Right atrium auricular region (tissue), 2 donors: ENCODE measurements around the gene FNDC3A. TPM values are rescaled to one million over a fixed set of nuclear protein-coding genes. Genes with fewer than 3 reads are reported as not detected.
"Not testable (repeated sequence)": the region's sequence is repeated elsewhere in the genome, so short reads cannot be mapped to it uniquely, and the experiment has no call there.

Experiments
- DNase-seq: peaks from one replicate; pipeline ENCODE4 v3.0.0-alpha.2; 2019; ENCODE audit warnings: low spot score
- H3K27ac ChIP-seq, 2 donors: fragments of 200-600 bp; sonication (generic); 1 replicate in 1 of 2; 2 replicates in 1 of 2; pipeline ENCODE4 v1.5.1; 2016 to 2019
- H3K27me3 ChIP-seq, 2 donors: fragments of 200-600 bp; sonication (generic); one replicate each; pipeline versions ENCODE4 v1.5.1 to v1.6.0; 2017 to 2019
- H3K36me3 ChIP-seq: fragments of 200-600 bp; sonication (generic); one replicate; pipeline ENCODE4 v1.5.1; 2016
- H3K4me1 ChIP-seq, 2 donors: fragments of 200-600 bp; sonication (generic); one replicate each; pipeline versions ENCODE4 v1.5.1 to v1.6.0; 2017 to 2019
- H3K4me3 ChIP-seq, 2 donors: fragments of 200-600 bp; sonication (generic); 1 replicate in 1 of 2; 2 replicates in 1 of 2; pipeline ENCODE4 v1.5.1; 2017 to 2019; ENCODE audit warnings: mild to moderate bottlenecking in 1 of 2, moderate library complexity in 1 of 2
- H3K9me3 ChIP-seq, 2 donors: fragments of 200-600 bp; sonication (generic); one replicate each; pipeline ENCODE4 v1.5.1; 2019
- CTCF ChIP-seq, 2 donors: fragments of 200-600 bp; sonication (generic); IDR thresholded peaks; one replicate each; pipeline ENCODE4 v1.5.1; 2019; ENCODE audit warnings: antibody characterized with exemption in 2 of 2
- total RNA-seq, 2 donors: library from RNA; depleted of rRNA; stranded (reverse); fragments of >200 nt; gene quantifications; one replicate each; pipeline ENCODE4 v1.1.0, GENCODE V29; 2016

Gene FNDC3A
- total RNA-seq, 2 donors from 2014 or later, result 22.7 to 29.4 TPM

DNA sequence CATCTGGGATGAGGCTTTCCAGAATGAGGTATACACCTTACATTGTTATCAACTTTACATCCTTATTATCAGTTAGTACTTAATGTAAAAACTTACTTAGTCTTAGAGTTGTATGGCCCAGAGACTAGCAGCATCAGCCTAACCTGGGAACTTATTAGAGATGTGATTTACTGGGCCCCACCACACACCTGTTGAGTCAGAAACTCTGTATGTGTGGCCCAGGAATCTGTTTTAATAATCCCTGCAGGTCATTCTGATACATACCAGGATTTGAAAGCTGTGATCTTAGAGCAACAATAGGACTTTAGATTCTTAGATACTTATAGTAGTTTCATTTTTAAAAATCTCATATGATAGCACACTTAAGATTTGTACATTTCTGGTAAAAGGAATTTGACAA lies 17.4 kb downstream of the FNDC3A start:
- no peaks in the 10 kb centered on the region for H3K4me1 ChIP-seq
- no peaks in the 10 kb centered on the region for H3K27me3 ChIP-seq
- peaks cover 0 to 7% of the 10 kb centered on the region in 2 donors for H3K9me3 ChIP-seq
- DNase-seq, result no peak
- no peak overlapping the region for H3K27ac ChIP-seq
- H3K36me3 ChIP-seq, result no peaks in the 10 kb centered on the region
- H3K4me3 ChIP-seq, result no peak overlapping the region
- TF ChIP-seq CTCF (IDR thresholded peaks at IDR 0.05), result no peak

DNA sequence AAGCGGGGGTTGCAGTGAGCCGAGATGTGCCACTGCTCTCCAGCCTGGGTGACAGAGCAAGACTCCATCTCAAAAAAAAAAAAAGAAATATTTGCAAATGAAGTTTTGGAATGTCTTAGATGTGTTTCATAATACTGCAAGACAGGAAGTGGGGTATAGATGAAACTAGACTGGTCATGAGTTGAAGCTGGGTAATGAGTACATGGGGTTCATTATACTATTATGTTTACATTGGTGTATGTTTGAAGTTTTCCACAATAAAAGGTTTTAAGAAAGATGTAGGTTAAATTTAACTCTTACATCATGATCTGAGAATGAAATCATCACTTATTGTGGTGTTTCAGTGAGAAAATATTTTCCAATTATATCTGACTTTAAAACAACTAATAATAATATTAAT lies 19.0 kb downstream of the FNDC3A start:
- Histone ChIP-seq H3K4me3 (no peak overlapping the region), H3K27me3 (no peaks in the 10 kb centered on the region), H3K9me3 (peaks cover 0 to 9% of the 10 kb centered on the region in 2 donors), H3K36me3 (no peaks in the 10 kb centered on the region), H3K27ac (no peak overlapping the region), H3K4me1 (no peaks in the 10 kb centered on the region)
- no peak for TF ChIP-seq CTCF (IDR thresholded peaks at IDR 0.05)
- no peak for DNase-seq

DNA sequence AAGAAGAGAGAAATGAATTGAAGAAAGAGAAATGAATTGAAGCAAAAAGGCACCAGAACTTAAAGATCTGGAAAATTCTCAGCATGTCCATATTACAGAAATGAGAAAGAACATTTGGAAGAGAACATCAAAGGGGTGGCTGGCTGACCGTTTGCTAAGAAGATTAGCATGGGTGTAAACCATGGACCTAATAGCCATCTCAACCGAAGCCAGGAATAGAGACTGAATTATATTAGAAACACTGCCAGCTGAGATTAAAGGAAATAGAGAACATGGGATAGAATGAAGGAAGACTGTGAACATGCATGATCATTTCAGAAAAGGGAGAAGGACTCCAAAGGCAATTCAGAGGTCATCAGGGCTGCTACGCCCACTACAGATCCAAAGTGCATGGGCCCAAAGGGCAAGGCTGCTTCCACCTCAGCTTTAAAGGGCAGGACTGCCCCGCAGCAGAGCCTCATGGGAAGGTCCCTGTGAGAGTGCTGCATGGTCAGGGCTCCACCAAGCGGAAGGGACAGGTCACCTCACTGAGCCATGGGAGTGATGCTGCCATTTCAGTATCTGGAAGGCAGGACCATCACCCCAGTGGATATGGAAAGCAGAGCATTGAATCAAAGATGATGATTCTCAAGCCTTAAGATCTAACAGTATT lies 23.1 kb downstream of the FNDC3A start:
- Histone ChIP-seq H3K27me3 (no peaks in the 10 kb centered on the region), H3K4me1 (no peaks in the 10 kb centered on the region), H3K9me3 (peaks cover 0 to 14% of the 10 kb centered on the region in 2 donors), H3K36me3 (no peaks in the 10 kb centered on the region), H3K27ac (no peak overlapping the region), H3K4me3 (no peak overlapping the region)
- no peak for TF ChIP-seq CTCF (IDR thresholded peaks at IDR 0.05)
- DNase-seq, result no peak

DNA sequence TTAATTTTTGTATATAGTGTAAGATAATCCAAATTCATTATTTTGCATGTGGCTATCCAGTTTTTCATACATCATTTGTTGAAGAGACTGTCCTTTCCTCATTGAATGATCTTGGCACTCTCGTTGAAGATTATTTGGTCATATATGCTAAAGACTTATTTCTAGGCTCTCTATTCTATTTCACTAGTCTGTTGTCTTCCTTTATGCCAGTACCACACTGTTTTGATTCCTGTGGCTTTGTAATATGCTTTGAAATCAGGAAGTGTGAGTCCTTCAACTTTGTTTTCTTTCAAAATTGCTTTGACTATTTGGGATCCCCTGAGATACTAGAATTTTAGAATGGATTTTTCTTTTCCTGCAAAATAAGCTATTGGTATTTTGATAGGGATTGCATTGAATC lies 24.5 kb downstream of the FNDC3A start:
- no peaks in the 10 kb centered on the region for H3K36me3 ChIP-seq
- H3K27ac ChIP-seq, result no peak overlapping the region
- peaks cover 0 to 14% of the 10 kb centered on the region in 2 donors for H3K9me3 ChIP-seq
- H3K4me1 ChIP-seq, result no peaks in the 10 kb centered on the region
- no peaks in the 10 kb centered on the region for H3K27me3 ChIP-seq
- no peak for DNase-seq
- TF ChIP-seq CTCF (IDR thresholded peaks at IDR 0.05), result no peak
- no peak overlapping the region for H3K4me3 ChIP-seq

- H3K4me3 ChIP-seq, H3K27ac ChIP-seq, H3K27me3 ChIP-seq, H3K4me1 ChIP-seq, H3K36me3 ChIP-seq, DNase-seq: not testable (repeated sequence)
- H3K9me3 ChIP-seq, result peaks cover 0 to 17% of the 10 kb centered on the region in 2 donors
Measured at GRCh38 chr13:49018986-49019635, 43.4 kb downstream of the FNDC3A start.

DNA sequence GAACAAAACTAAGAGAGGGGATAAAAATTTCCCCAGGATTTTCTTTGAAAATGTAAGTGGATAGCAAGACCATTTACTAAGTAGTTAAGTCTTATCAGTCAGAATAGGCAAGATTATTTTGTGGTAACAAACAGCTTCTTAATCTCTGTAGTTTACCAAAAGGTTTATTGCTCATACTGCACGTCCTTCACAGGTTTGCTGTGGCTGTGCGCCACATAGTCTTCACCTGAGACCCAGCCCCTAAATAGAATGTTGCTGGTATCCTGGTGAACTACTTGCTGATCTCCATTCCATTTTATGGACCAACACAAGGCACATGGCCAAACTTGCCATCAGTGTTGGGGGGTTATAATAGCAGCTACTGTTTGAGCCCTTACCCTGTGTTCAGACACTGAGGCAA lies 44.6 kb downstream of the FNDC3A start:
- Histone ChIP-seq H3K27me3 (no peaks in the 10 kb centered on the region), H3K36me3 (no peaks in the 10 kb centered on the region), H3K9me3 (peaks cover 0 to 24% of the 10 kb centered on the region in 2 donors), H3K4me1 (no peaks in the 10 kb centered on the region), H3K27ac (no peak overlapping the region), H3K4me3 (no peak overlapping the region)
- TF ChIP-seq CTCF (IDR thresholded peaks at IDR 0.05), result no peak
- DNase-seq, result no peak
